K562 (cell line): ENCODE results near the gene UFSP1. TPM values are rescaled to one million over a fixed set of nuclear protein-coding genes. Genes with fewer than 3 reads are reported as not detected.

Experiments used
- ATF2 ChIP-seq: sonication (generic); formaldehyde crosslinking; IDR thresholded peaks from 2 replicates; pipeline ENCODE4 v1.8.1; 2022; ENCODE audit warnings: missing genetic modification reagents
- E2F3 ChIP-seq: fragments of 250-450 bp; sonication (Bioruptor Pico); IDR thresholded peaks from 2 replicates; pipeline ENCODE4 v1.4.0; 2020; ENCODE audit warnings: mild to moderate bottlenecking
- EP300 ChIP-seq: IDR thresholded peaks from 2 replicates; pipeline ENCODE4 v1.6.1; 2012; ENCODE audit warnings: low read length, improper control_type of control experiment
- ETS1 ChIP-seq: conservative IDR thresholded peaks from 2 replicates; pipeline ENCODE4 v1.6.1; 2011; ENCODE audit warnings: low read depth, mild to moderate bottlenecking, low read length; ENCODE audit not compliant: control insufficient read depth
- HOXB6 ChIP-seq: fragments of 250-450 bp; sonication (Bioruptor Pico); IDR thresholded peaks from 2 replicates; pipeline ENCODE4 v1.5.1; 2022; ENCODE audit warnings: mild to moderate bottlenecking, borderline replicate concordance
- KDM5B ChIP-seq: fragments of 200-600 bp; sonication (generic); IDR thresholded peaks from 2 replicates; pipeline ENCODE4 v1.6.1; 2012; ENCODE audit warnings: low read depth, mild to moderate bottlenecking, moderate library complexity, low read length, control low read depth, inconsistent platforms; ENCODE audit not compliant: insufficient replicate concordance
- MGA ChIP-seq: fragments of 450-650 bp; IDR thresholded peaks from 2 replicates; pipeline ENCODE4 v1.6.1; 2016; ENCODE audit warnings: mild to moderate bottlenecking, moderate library complexity
- NKRF ChIP-seq: fragments of 450-650 bp; IDR thresholded peaks from 2 replicates; pipeline ENCODE4 v1.6.1; 2016; ENCODE audit warnings: borderline replicate concordance
- RB1 ChIP-seq: fragments of 450-650 bp; IDR thresholded peaks from 2 replicates; pipeline ENCODE4 v1.6.1; 2017; ENCODE audit warnings: low read depth, mild to moderate bottlenecking
- ZNF263 ChIP-seq: sonication (generic); formaldehyde crosslinking; IDR thresholded peaks from 2 replicates; pipeline ENCODE4 v1.8.0; 2022; ENCODE audit warnings: mild to moderate bottlenecking, missing genetic modification reagents, borderline replicate concordance
- polyA plus RNA-seq, 8 experiments: library from polyadenylated mRNA; depleted of rRNA in 4 of 8; stranded (reverse) in 5 of 8; unstranded in 3 of 8; fragments of >200 nt; fragmentation: Nextera tagmentation in 2 of 8; fragmentation: Illumina TruSeq in 1 of 8; extraction: Ambion mirVana in 2 of 8; extraction: Trizol in 1 of 8; gene quantifications; 2 replicates each; pipeline versions ENCODE4 v1.2.1 to v1.2.3, GENCODE V29; 2011 to 2014; ENCODE audit warnings: inconsistent platforms in 1 of 8, missing spikeins in 1 of 8
- total RNA-seq, 7 experiments: library from RNA; depleted of rRNA in 6 of 7; stranded (reverse); fragments of >200 nt in 6 of 7; fragmentation: Illumina TruSeq in 2 of 7; extraction: Trizol in 2 of 7; gene quantifications; 2 replicates each; pipeline versions ENCODE4 v1.2.1 to v1.2.3, GENCODE V29; 2011 to 2021; ENCODE audit warnings: low replicate concordance in 1 of 7

Gene UFSP1
- total and polyA plus RNA-seq, 9 of the 15 experiments (the other 6 are each of a cell fraction or from before 2014, with no cell fraction given) = 0.50 to 18.8 (median 2.1) TPM

- TF ChIP-seq ATF2 (CRISPR knock-in tag) (no peak), HOXB6 (CRISPR knock-in tag) (no peak), E2F3 (CRISPR knock-in tag) (peak; percentile 87; the same call in 1 of the 2 replicates), MGA (peak; percentile 98), NKRF (peak; percentile 96), RB1 (peak; percentile 80), KDM5B (peak; percentile 68), ZNF263 (0 out of 2 replicates have a peak, but pooled peaks have one; percentile 15), EP300 (no peak), ETS1 (peak; percentile 83)
Observed at GRCh38 chr7:100888988-100889750, at the start of gene UFSP1 (continued).
